Measurements from ENCODE around the gene C7orf57.

- TF ChIP-seq DPF2 (IDR thresholded peaks at IDR 0.05) (no peak), SMC3 (IDR thresholded peaks at IDR 0.05; ENCODE audit: borderline replicate concordance, low read length) (no peak), SREBF2 (IDR thresholded peaks at IDR 0.05; ENCODE audit: low read length) (no peak), CTCF (IDR thresholded peaks at IDR 0.05 in 2 of 3, conservative IDR thresholded peaks at IDR 0.05 in 1 of 3; ENCODE audit: control insufficient read depth in 2 of 3, extremely low read depth in 1 of 3, insufficient read depth in 1 of 3, low read depth in 3 of 3, low read length in 3 of 3) (no peak), NRF1 (conservative IDR thresholded peaks at IDR 0.05; ENCODE audit: low read depth, low read length) (no peak)
Observed at GRCh38 chr7:48046458-48046857, 11.1 kb downstream of the C7orf57 start.
